HepG2 (cell line): ENCODE results near the gene SPAG5.

Source experiments
- CTCF ChIP-seq: sonication (generic); formaldehyde crosslinking; IDR thresholded peaks from 2 replicates; pipeline ENCODE4 v1.5.0; 2020; ENCODE audit warnings: mild to moderate bottlenecking, missing genetic modification reagents, moderate library complexity
- STAT5B ChIP-seq: sonication (generic); formaldehyde crosslinking; IDR thresholded peaks from 2 replicates; pipeline ENCODE4 v1.4.0; 2020; ENCODE audit warnings: missing genetic modification reagents
- TP53 ChIP-seq: sonication (generic); formaldehyde crosslinking; conservative IDR thresholded peaks from 2 replicates; pipeline ENCODE4 v1.4.0; 2020; ENCODE audit warnings: missing genetic modification reagents

GRCh38 chr17:28547623-28548416 lies 51.0 kb downstream of the SPAG5 start:
- TF ChIP-seq STAT5B (CRISPR knock-in tag) = no peak
- TF ChIP-seq TP53 = no peak
- peak; percentile 80 for TF ChIP-seq CTCF (CRISPR knock-in tag)
